Middle frontal gyrus (tissue), 1 donor: ENCODE data around the gene GPR15LG.

Experiments
- DNase-seq: peaks from one replicate; pipeline ENCODE4 v3.0.0-alpha.2; 2015; ENCODE audit warnings: low spot score; ENCODE audit errors: extremely low spot score

The GPR15LG gene

GRCh38 chr10:84214046-84214572 is 40.5 kb downstream of the GPR15LG start:
- DNase-seq = no peak

DNA sequence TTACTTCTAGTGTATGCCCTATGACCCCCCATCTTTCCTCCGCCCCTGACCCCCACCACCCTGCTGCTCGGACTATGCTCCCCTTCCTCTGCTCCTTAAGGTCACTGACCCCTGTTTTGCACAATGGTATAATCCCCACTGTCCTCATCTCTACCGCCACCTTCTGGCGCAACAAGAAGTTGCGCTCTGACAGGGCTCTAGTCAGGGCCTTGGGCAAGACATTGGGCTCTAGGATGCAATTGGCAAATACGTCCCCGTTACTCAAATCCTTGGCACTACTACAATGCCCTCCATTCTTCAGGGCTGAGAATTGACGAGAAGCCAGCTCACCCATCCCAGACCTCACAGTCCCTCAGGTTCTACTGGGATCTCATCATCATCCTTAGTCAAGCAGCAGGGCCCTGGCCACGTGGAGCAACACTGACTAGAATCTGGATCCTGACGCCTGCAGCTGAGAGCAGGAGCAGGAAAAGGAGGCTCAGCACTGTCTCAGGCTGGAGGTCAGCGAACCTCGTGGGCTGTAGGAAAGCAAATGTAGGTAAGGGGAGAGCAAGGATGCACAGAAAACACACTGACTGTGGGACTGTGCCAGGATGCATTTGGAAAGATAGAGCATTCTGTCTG is 41.1 kb downstream of the GPR15LG start:
- no peak for DNase-seq

DNA sequence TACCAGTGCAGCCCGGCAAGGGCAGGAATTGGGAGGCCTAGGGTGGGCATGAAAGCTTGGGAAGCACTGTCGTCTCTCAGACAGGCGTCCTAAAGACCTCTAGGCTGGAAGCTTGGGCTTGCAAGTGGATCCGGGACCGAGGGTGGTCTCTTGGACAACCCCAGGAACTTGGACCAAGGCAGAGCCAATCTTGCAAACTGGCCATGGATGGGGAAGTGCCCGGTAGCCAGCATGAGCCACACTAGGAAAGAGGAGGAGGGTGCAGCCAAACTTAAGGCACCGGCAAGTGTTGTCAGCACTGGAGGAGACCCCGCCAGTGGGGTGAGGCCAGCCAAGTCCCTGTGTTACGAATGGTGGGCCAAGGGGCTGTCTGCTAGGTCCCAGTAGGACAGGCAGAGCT is 43.2 kb downstream of the GPR15LG start:
- DNase-seq = no peak

DNA sequence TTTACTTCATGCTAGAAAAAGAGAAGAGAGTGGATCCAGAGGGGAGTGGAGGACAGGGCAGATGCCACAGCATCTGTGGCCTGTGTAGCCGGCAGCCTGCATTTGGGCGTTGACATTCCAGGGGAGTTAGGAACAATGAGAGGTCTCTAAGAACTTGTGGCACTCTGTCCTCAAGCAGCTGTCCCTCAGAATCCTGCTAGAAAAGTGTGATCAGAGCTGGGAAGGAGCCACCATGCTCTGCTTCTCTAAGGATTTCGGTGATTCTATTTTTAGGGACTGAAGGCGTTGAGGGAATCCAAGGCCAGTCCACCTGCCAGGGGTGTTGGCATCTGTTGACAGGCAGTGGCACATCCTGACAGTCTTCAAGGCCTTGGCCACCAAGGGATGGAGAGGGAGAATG is 44.1 kb downstream of the GPR15LG start:
- no peak for DNase-seq

DNA sequence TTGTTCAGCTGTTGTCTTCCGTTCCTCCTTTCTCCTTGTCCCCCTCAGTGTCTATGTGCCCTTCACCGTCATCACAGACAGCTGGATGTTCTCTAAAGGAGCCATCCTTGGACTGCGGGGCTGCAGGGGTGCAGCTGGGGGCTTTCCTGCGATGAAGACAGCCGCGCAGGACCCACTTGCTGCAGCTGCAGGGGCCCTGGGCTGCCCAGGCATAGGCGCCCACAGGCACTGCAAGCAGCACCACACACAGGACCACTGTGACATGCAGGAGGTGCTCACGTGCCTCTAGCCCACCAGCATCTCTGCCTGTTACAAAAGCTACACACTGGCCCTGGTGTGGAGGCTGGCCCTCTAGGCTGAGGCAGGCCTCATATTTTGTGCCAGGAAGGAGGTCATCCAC is 48.3 kb downstream of the GPR15LG start:
- DNase-seq = no peak

GRCh38 chr10:84224411-84225028 is 50.9 kb downstream of the GPR15LG start:
- DNase-seq = no peak

GRCh38 chr10:84225427-84226173 is 52.0 kb downstream of the GPR15LG start, which contains the start of gene LRIT2:
TSS of gene LRIT2 (minus strand) at chr10:84225544. CDS start at chr10:84225520, 24 bp downstream.
- no peak for DNase-seq

GRCh38 chr10:84226616-84227015 is 53.0 kb downstream of the GPR15LG start:
- no peak for DNase-seq

- no peak for DNase-seq
Measured at GRCh38 chr10:84227810-84228209, 54.2 kb downstream of the GPR15LG start.

DNA sequence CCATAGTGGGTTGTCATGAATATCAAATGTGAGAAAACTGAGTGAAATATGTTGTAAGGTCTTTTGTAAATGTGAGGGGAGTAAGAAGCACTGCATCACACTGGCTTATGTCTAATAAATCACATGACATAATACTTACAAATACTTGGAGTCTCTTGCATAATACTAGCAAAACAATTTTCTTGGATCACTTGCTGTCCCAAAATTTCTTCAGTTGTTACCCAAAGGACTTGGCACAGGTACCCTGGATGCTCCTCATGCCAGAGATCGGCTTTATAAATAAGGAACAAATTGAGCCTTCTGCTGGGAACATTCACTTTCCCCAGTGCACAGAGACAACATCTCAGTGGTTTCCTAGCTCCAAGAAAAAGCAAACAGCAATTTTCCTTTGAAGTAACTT is 56.8 kb downstream of the GPR15LG start:
- DNase-seq = no peak

- DNase-seq = no peak
Measured at GRCh38 chr10:84232376-84232775, 58.8 kb downstream of the GPR15LG start.

DNA sequence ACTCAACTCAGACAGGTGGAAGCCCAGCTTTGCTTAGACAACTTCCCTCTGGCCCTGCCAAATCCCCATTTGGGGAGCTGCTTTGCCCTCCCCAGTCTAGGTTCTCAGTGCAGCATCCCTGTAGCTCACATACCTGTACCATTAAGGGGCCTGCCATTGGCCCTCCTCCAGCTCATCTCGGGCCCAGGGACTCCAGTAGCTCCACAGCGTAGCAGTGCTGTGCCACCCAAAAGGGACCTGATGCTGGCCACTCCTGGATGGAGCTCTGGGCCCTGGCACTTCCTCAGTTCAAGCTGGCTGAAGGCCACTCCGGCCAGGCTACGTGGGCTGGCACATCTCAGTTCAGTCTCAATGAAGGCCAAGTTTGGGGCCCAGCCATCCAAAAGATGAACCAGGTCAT is 60.3 kb downstream of the GPR15LG start:
- DNase-seq = no peak

GRCh38 chr10:84234479-84234878 is 60.9 kb downstream of the GPR15LG start:
- no peak for DNase-seq
